ENCODE results near the gene TIMP1. TPM values are rescaled to one million over a fixed set of nuclear protein-coding genes. Genes with fewer than 3 reads are reported as not detected.

Gene TIMP1
- polyA plus RNA-seq, 1 donor (not counting 4 experiments of a cell fraction or from before 2014, with no cell fraction given), result 151 TPM

DNA sequence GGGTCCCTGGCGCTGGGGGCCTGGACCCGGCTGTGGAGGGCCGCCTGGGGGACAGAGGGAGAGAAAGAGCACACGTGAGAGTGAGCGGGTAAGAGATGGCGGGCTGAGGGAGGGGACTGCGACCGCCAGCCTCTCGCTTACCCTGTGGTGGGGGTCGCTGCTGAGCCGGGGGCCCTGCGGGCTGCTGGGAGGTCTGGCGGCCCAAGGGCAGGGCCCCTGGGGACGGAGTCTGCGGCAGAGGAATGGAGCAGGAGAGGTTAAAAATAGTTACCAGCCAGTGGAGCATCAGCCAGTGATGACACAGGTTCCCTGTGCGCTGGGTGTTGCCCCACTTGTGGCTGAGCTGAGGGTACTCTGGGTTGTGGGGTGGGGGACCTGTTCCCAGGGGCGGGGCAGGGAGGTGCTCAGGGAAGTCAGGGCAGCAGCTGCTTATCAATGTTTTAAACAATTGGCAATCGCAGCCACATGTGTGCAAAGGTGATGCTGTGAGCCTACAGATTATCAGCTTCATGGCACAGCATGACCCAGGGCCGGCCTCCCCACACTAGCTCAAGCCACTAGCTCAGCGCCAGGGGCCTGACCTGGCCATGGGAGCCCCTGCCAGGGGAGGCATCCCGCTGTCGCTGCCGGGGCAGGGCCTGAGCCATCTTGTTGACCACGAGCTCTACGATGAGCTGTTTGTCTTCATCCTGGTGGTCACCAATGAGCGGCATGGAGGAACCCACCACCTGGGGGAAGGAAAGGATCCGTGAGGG lies 7.5 kb upstream of the TIMP1 start:
- Histone ChIP-seq H3K4me2 (ENCODE audit: control insufficient read depth, extremely low read depth, insufficient read depth, low read depth, low read length) (peak overlapping the region; percentile 60), H2AFZ (ENCODE audit: control insufficient read depth, low read length) (no peak overlapping the region), H3K9me3 (ENCODE audit: control insufficient read depth, low read depth, low read length) (peaks cover 2% of the 10 kb centered on the region), H3K79me2 (ENCODE audit: control insufficient read depth, insufficient read depth, low read length) (no peaks in the 10 kb centered on the region), H3K9me1 (ENCODE audit: control insufficient read depth, extremely low read depth, insufficient read depth, low read length) (no peaks in the 10 kb centered on the region), H3K9ac (ENCODE audit: control insufficient read depth, extremely low read depth, insufficient read depth, low read length) (peak overlapping the region; percentile 73), H3K4me3 (ENCODE audit: control insufficient read depth in 2 of 3, extremely low read depth in 1 of 3, insufficient read depth in 2 of 3, low read depth in 1 of 3, low read length in 3 of 3) (peak overlapping the region; percentile 34 to 57 (median 38)), H3K27me3 (ENCODE audit: control insufficient read depth, extremely low read depth, insufficient read depth, low read length) (no peaks in the 10 kb centered on the region), H3K36me3 (ENCODE audit: control insufficient read depth in 2 of 2, extremely low read depth in 1 of 2, insufficient read depth in 2 of 2, low read length in 2 of 2) (peaks cover 0 to 4% of the 10 kb centered on the region in 2 experiments), H3K27ac (ENCODE audit: control insufficient read depth, insufficient read depth, low read length) (no peak overlapping the region), H4K20me1 (ENCODE audit: control insufficient read depth, extremely low read depth, insufficient read depth, low read length) (no peaks in the 10 kb centered on the region), H3K4me1 (ENCODE audit: control insufficient read depth, extremely low read depth, insufficient read depth, low read length) (peaks cover 11% of the 10 kb centered on the region)
- dilution Hi-C loops (cut with MboI; ENCODE audit: extremely low pct_ligation_motif_present, low sequenced_read_pairs), result no loop called here
- no peak for FAIRE-seq
- no peak for TF ChIP-seq EZH2 (IDR thresholded peaks at IDR 0.05; ENCODE audit: low read length)
- TF ChIP-seq, protein P1, sequence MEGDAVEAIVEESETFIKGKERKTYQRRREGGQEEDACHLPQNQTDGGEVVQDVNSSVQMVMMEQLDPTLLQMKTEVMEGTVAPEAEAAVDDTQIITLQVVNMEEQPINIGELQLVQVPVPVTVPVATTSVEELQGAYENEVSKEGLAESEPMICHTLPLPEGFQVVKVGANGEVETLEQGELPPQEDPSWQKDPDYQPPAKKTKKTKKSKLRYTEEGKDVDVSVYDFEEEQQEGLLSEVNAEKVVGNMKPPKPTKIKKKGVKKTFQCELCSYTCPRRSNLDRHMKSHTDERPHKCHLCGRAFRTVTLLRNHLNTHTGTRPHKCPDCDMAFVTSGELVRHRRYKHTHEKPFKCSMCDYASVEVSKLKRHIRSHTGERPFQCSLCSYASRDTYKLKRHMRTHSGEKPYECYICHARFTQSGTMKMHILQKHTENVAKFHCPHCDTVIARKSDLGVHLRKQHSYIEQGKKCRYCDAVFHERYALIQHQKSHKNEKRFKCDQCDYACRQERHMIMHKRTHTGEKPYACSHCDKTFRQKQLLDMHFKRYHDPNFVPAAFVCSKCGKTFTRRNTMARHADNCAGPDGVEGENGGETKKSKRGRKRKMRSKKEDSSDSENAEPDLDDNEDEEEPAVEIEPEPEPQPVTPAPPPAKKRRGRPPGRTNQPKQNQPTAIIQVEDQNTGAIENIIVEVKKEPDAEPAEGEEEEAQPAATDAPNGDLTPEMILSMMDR (optimal IDR thresholded peaks at IDR 0.05 in 1 of 3, IDR thresholded peaks at IDR 0.05 in 1 of 3, conservative IDR thresholded peaks at IDR 0.05 in 1 of 3; ENCODE audit: extremely low read depth in 1 of 3, insufficient read depth in 2 of 3, low read length in 3 of 3), result no peak
- no peak for DNase-seq (ENCODE audit: low read depth, low spot score)

DNA sequence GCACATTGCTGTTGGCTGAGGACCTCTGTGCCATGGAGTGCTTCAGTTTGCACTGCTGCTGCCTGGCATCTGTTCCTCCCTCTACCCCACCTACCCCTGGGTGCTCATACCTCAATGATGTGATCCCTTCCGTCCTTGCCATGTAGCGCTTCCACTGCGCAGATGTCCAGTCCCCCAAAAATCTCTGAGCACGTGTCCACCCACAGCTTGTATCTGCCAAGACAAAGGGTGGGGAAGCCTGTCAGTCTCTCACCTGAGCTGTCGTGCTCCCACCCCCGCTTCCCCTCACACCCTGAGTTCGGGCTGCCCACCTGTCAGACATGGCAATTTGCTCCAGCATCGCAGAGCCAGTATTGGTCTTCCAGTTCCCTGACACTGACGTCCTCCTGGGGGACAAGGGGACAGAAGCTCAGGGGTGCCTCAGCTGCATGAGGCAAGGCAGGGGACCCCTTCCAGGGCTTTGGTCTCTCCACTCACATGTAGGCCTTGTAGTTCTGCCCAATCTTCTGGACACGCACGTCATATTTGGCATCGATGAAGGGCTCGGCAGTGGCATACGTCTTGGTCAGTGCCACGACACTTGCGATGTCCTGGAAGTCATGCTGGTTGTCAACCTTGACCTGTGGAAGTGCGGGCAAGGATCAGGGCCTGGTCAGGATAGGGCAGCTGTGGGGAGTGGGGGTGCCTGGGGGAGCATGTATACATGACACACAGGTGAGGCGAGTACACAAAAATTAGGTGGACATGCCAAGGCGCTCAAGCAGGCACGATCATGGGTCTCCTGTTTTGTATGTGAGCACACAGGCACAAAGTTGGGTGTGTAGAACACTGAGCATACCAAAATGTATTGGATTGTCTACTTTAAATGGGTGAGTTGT lies 6.0 kb upstream of the TIMP1 start:
- no peak overlapping the region for H3K9ac ChIP-seq (ENCODE audit: control insufficient read depth, extremely low read depth, insufficient read depth, low read length)
- no peak overlapping the region for H3K27ac ChIP-seq (ENCODE audit: control insufficient read depth, insufficient read depth, low read length)
- no peaks in the 10 kb centered on the region for H3K79me2 ChIP-seq (ENCODE audit: control insufficient read depth, insufficient read depth, low read length)
- no peaks in the 10 kb centered on the region for H3K27me3 ChIP-seq (ENCODE audit: control insufficient read depth, extremely low read depth, insufficient read depth, low read length)
- H3K9me3 ChIP-seq (ENCODE audit: control insufficient read depth, low read depth, low read length), result peaks cover 2% of the 10 kb centered on the region
- no peak for DNase-seq (ENCODE audit: low read depth, low spot score)
- FAIRE-seq, result no peak
- H3K4me2 ChIP-seq (ENCODE audit: control insufficient read depth, extremely low read depth, insufficient read depth, low read depth, low read length), result no peak overlapping the region
- H3K4me3 ChIP-seq (ENCODE audit: control insufficient read depth in 2 of 3, extremely low read depth in 1 of 3, insufficient read depth in 2 of 3, low read depth in 1 of 3, low read length in 3 of 3), result no peak overlapping the region
- no peaks in the 10 kb centered on the region for H4K20me1 ChIP-seq (ENCODE audit: control insufficient read depth, extremely low read depth, insufficient read depth, low read length)
- H3K9me1 ChIP-seq (ENCODE audit: control insufficient read depth, extremely low read depth, insufficient read depth, low read length), result no peaks in the 10 kb centered on the region
- peaks cover 11% of the 10 kb centered on the region for H3K4me1 ChIP-seq (ENCODE audit: control insufficient read depth, extremely low read depth, insufficient read depth, low read length)
- H3K36me3 ChIP-seq (ENCODE audit: control insufficient read depth in 2 of 2, extremely low read depth in 1 of 2, insufficient read depth in 2 of 2, low read length in 2 of 2), result peaks cover 0 to 4% of the 10 kb centered on the region in 2 experiments
- no peak overlapping the region for H2AFZ ChIP-seq (ENCODE audit: control insufficient read depth, low read length)
- dilution Hi-C loops (cut with MboI; ENCODE audit: extremely low pct_ligation_motif_present, low sequenced_read_pairs), result no loop called here
- no peak for TF ChIP-seq EZH2 (IDR thresholded peaks at IDR 0.05; ENCODE audit: low read length)
- TF ChIP-seq, protein P1 (optimal IDR thresholded peaks at IDR 0.05 in 1 of 3, IDR thresholded peaks at IDR 0.05 in 1 of 3, conservative IDR thresholded peaks at IDR 0.05 in 1 of 3; ENCODE audit: extremely low read depth in 1 of 3, insufficient read depth in 2 of 3, low read length in 3 of 3), result no peak
